ENCODE data around the gene PUS10. TPM values are rescaled to one million over a fixed set of nuclear protein-coding genes. Genes with fewer than 3 reads are reported as not detected.

Gene PUS10
- total RNA-seq, 1 experiment from 2014 or later = 12.1 TPM

GRCh38 chr2:60899230-60899891 is 118.7 kb downstream of the PUS10 start:
- peaks cover 1% of the 10 kb centered on the region; the same call in 1 of the 2 replicates for H3K36me3 ChIP-seq (ENCODE audit: control insufficient read depth, insufficient read depth, low read length)
- no peak for DNase-seq
- Mint-ChIP-seq H3K9me3 (ENCODE audit: unreplicated experiment) (no peaks in the 10 kb centered on the region), H3K36me3 (ENCODE audit: insufficient read depth, unreplicated experiment) (peaks cover 42% of the 10 kb centered on the region), H3K4me1 (ENCODE audit: low read depth, unreplicated experiment) (no peaks in the 10 kb centered on the region), H3K27me3 (ENCODE audit: insufficient read depth, unreplicated experiment) (no peaks in the 10 kb centered on the region), H3K4me3 (ENCODE audit: unreplicated experiment) (no peak overlapping the region), H3K27ac (ENCODE audit: unreplicated experiment) (no peak overlapping the region)
- no peak overlapping the region for H3K4me3 ChIP-seq (ENCODE audit: low read depth, low read length)
- TF ChIP-seq, protein P1, sequence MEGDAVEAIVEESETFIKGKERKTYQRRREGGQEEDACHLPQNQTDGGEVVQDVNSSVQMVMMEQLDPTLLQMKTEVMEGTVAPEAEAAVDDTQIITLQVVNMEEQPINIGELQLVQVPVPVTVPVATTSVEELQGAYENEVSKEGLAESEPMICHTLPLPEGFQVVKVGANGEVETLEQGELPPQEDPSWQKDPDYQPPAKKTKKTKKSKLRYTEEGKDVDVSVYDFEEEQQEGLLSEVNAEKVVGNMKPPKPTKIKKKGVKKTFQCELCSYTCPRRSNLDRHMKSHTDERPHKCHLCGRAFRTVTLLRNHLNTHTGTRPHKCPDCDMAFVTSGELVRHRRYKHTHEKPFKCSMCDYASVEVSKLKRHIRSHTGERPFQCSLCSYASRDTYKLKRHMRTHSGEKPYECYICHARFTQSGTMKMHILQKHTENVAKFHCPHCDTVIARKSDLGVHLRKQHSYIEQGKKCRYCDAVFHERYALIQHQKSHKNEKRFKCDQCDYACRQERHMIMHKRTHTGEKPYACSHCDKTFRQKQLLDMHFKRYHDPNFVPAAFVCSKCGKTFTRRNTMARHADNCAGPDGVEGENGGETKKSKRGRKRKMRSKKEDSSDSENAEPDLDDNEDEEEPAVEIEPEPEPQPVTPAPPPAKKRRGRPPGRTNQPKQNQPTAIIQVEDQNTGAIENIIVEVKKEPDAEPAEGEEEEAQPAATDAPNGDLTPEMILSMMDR (IDR thresholded peaks at IDR 0.05; ENCODE audit: insufficient read depth in 1 of 2, low read depth in 1 of 2, low read length in 1 of 2, severe bottlenecking in 1 of 2, unreplicated experiment in 1 of 2) = no peak
- BruUV-seq (replicated peaks) = no TSS peak
- no peaks in the 10 kb centered on the region for H3K27me3 ChIP-seq (replicated peaks; ENCODE audit: control insufficient read depth, insufficient read depth, low read length)
- H3K9me3 ChIP-seq = no peaks in the 10 kb centered on the region
- no peaks in the 10 kb centered on the region for H3K4me1 ChIP-seq
- intact Hi-C loops (cut with micrococcal nuclease; ENCODE audit: unreplicated experiment) = no loop called here
- ChIA-PET POLR2A (no interaction called here), CTCF (no interaction called here)

GRCh38 chr2:60898567-60898966 is 119.5 kb downstream of the PUS10 start:
- H3K9me3 Mint-ChIP-seq (ENCODE audit: unreplicated experiment) = no peaks in the 10 kb centered on the region

More at GRCh38 chr2:60898567-60898966, 119.5 kb downstream of the PUS10 start:
- Histone ChIP-seq H3K27me3 (replicated peaks; ENCODE audit: control insufficient read depth, insufficient read depth, low read length) (no peaks in the 10 kb centered on the region), H3K4me3 (ENCODE audit: low read depth, low read length) (no peak overlapping the region), H3K36me3 (ENCODE audit: control insufficient read depth, insufficient read depth, low read length) (peaks cover 1% of the 10 kb centered on the region; the same call in 1 of the 2 replicates), H3K9me3 (no peaks in the 10 kb centered on the region), H3K4me1 (no peaks in the 10 kb centered on the region)
- CTCF ChIA-PET = no interaction called here
- intact Hi-C loops (cut with micrococcal nuclease; ENCODE audit: unreplicated experiment) = no loop called here
- TF ChIP-seq, protein P1 (IDR thresholded peaks at IDR 0.05; ENCODE audit: insufficient read depth in 1 of 2, low read depth in 1 of 2, low read length in 1 of 2, severe bottlenecking in 1 of 2, unreplicated experiment in 1 of 2) = no peak
- no TSS peak for BruUV-seq (replicated peaks)
- Mint-ChIP-seq H3K27ac (ENCODE audit: unreplicated experiment) (no peak overlapping the region), H3K4me3 (ENCODE audit: unreplicated experiment) (no peak overlapping the region), H3K36me3 (ENCODE audit: insufficient read depth, unreplicated experiment) (peaks cover 39% of the 10 kb centered on the region), H3K4me1 (ENCODE audit: low read depth, unreplicated experiment) (no peaks in the 10 kb centered on the region), H3K27me3 (ENCODE audit: insufficient read depth, unreplicated experiment) (no peaks in the 10 kb centered on the region)
- DNase-seq = no peak
- POLR2A ChIA-PET = no interaction called here

Other genes starting within 250 kb of the PUS10 start
- gene REL, start 136.7 kb downstream of the PUS10 start, total RNA-seq (2022) = 11.8 and 12.2 TPM in 2 replicates
- 36.6 and 37.4 TPM in 2 replicates for gene PEX13, start 535 bp downstream of the PUS10 start, total RNA-seq (2022)
- gene SANBR, start 47.6 kb upstream of the PUS10 start, total RNA-seq (2022) = 13.3 and 14.3 TPM in 2 replicates
- gene C2orf74, start 143.9 kb upstream of the PUS10 start, total RNA-seq (2022) = not detected in 2 replicates

Data from Caco-2 (cell line).